CD14-positive monocyte (primary cell): ENCODE results near the gene TRMT2A. TPM values are rescaled to one million over a fixed set of nuclear protein-coding genes. Genes with fewer than 3 reads are reported as not detected.
A peak's percentile ranks its signal among the peaks of the same experiment; 100 is the strongest.

ENCODE experiments used
- DNase-seq, 3 donors: peaks; one replicate each; pipeline ENCODE4 v3.0.0-alpha.2; 2011 to 2022
- H2AFZ ChIP-seq: 2 replicates; pipeline ENCODE4 v1.6.0; 2012; ENCODE audit warnings: mild to moderate bottlenecking, low read depth, low read length, inconsistent platforms; ENCODE audit not compliant: insufficient read depth, poor library complexity, severe bottlenecking
- H3K27ac ChIP-seq, 2 donors: 1 replicate in 1 of 2; 2 replicates in 1 of 2; pipeline ENCODE4 v1.5.1; 2012 to 2013; ENCODE audit warnings: low read length in 2 of 2, control low read depth in 1 of 2, inconsistent platforms in 1 of 2, low read depth in 1 of 2, mild to moderate bottlenecking in 1 of 2
- H3K27me3 ChIP-seq, 2 donors: one replicate each; pipeline versions ENCODE4 v1.6.0 to v1.6.1; 2011 to 2013; ENCODE audit warnings: low read length in 2 of 2; ENCODE audit not compliant: control insufficient read depth in 2 of 2, insufficient read depth in 2 of 2
- H3K36me3 ChIP-seq, 2 donors: replicated peaks in 1 of 2; 1 replicate in 1 of 2; 2 replicates in 1 of 2; pipeline versions ENCODE4 v1.5.1 to v1.6.1; 2012 to 2013; ENCODE audit warnings: low read length in 2 of 2, control low read depth in 1 of 2, inconsistent platforms in 1 of 2, mild to moderate bottlenecking in 1 of 2; ENCODE audit not compliant: insufficient read depth in 2 of 2, control insufficient read depth in 1 of 2
- H3K4me1 ChIP-seq, 2 donors: 1 replicate in 1 of 2; 2 replicates in 1 of 2; pipeline versions ENCODE4 v1.5.1 to v1.6.1; 2012 to 2013; ENCODE audit warnings: low read length in 2 of 2, control low read depth in 1 of 2, inconsistent platforms in 1 of 2, mild to moderate bottlenecking in 1 of 2, moderate library complexity in 1 of 2; ENCODE audit not compliant: insufficient read depth in 2 of 2, control insufficient read depth in 1 of 2
- H3K4me2 ChIP-seq: replicated peaks from 2 replicates; pipeline ENCODE3; 2012; ENCODE audit warnings: low read length, moderate library complexity, mild to moderate bottlenecking; ENCODE audit not compliant: poor library complexity, severe bottlenecking; ENCODE audit errors: extremely low read depth
- H3K4me3 ChIP-seq, 3 experiments: fragments of 200-600 bp in 1 of 3; sonication (generic) in 1 of 3; replicated peaks in 1 of 3; 1 replicate in 2 of 3; 2 replicates in 1 of 3; pipeline ENCODE4 v1.5.1; 2011 to 2013; ENCODE audit warnings: low read length in 3 of 3, mild to moderate bottlenecking in 3 of 3, control low read depth in 2 of 3, low read depth in 2 of 3, inconsistent platforms in 1 of 3, moderate library complexity in 1 of 3
- H3K79me2 ChIP-seq: 2 replicates; pipeline ENCODE4 v1.6.0; 2012; ENCODE audit warnings: mild to moderate bottlenecking, control low read depth, inconsistent platforms, low read length, moderate library complexity; ENCODE audit not compliant: insufficient read depth
- H3K9ac ChIP-seq: 2 replicates; pipeline ENCODE4 v1.6.0; 2017; ENCODE audit warnings: low read length, mild to moderate bottlenecking; ENCODE audit not compliant: insufficient read depth, poor library complexity, severe bottlenecking
- H3K9me3 ChIP-seq, 2 donors: replicated peaks in 1 of 2; 1 replicate in 1 of 2; 2 replicates in 1 of 2; pipeline versions ENCODE4 v1.5.1 to v1.6.1; 2012 to 2013; ENCODE audit warnings: low read length in 2 of 2, control low read depth in 1 of 2; ENCODE audit not compliant: control insufficient read depth in 1 of 2, insufficient read depth in 1 of 2
- H4K20me1 ChIP-seq: 2 replicates; pipeline ENCODE4 v1.6.0; 2012; ENCODE audit warnings: mild to moderate bottlenecking, low read length, control low read depth, moderate library complexity; ENCODE audit not compliant: insufficient read depth
- H3K27ac Mint-ChIP-seq, 7 donors: one replicate each; pipeline ENCODE4 v1.8.0; 2020; ENCODE audit warnings: mild to moderate bottlenecking in 7 of 7, mixed read lengths in 7 of 7, moderate library complexity in 6 of 7, inconsistent platforms in 2 of 7
- H3K27me3 Mint-ChIP-seq, 3 donors: one replicate each; pipeline ENCODE4 v1.8.0; 2021 to 2022; ENCODE audit warnings: low read depth in 3 of 3, mild to moderate bottlenecking in 3 of 3, mixed read lengths in 3 of 3, moderate library complexity in 3 of 3, inconsistent platforms in 1 of 3
- H3K36me3 Mint-ChIP-seq, 2 donors: one replicate each; pipeline ENCODE4 v1.8.0; 2020; ENCODE audit warnings: mixed read lengths in 2 of 2, inconsistent platforms in 1 of 2, mild to moderate bottlenecking in 1 of 2
- H3K4me1 Mint-ChIP-seq: one replicate; pipeline ENCODE4 v1.8.0; 2020; ENCODE audit warnings: mild to moderate bottlenecking, mixed read lengths
- H3K4me3 Mint-ChIP-seq, 2 donors: one replicate each; pipeline ENCODE4 v1.8.0; 2020; ENCODE audit warnings: mild to moderate bottlenecking in 2 of 2, mixed read lengths in 2 of 2, moderate library complexity in 1 of 2
- H3K9me3 Mint-ChIP-seq, 7 donors: one replicate each; pipeline ENCODE4 v1.8.0; 2020 to 2022; ENCODE audit warnings: mixed read lengths in 7 of 7, mild to moderate bottlenecking in 6 of 7, moderate library complexity in 6 of 7, inconsistent platforms in 2 of 7
- CTCF ChIP-seq: fragments of 200-600 bp; IDR thresholded peaks from one replicate; pipeline ENCODE4 v1.8.0; 2022; ENCODE audit warnings: antibody characterized with exemption, mild to moderate bottlenecking
- WGBS: methylation state at CpG from one replicate; pipeline ENCODE4 v1.1.5; 2013; ENCODE audit warnings: missing lambda C conversion rate; ENCODE audit not compliant: insufficient coverage; 5-methylcytosine and 5-hydroxymethylcytosine counted together
- intact Hi-C, 2 donors: fragments of 100-400 bp; cut with micrococcal nuclease; formaldehyde crosslinking; loops; one replicate each; pipeline versions ENCODE4 v1.15.0 to v1.15.1; 2023
- polyA plus RNA-seq, 3 donors: library from polyadenylated mRNA; depleted of rRNA in 1 of 3; unstranded in 2 of 3; stranded (reverse) in 1 of 3; fragments of 300-500 nt in 2 of 3; fragments of >200 nt in 1 of 3; fragmentation: Illumina TruSeq in 2 of 3; gene quantifications; 1 replicate in 2 of 3; 2 replicates in 1 of 3; pipeline ENCODE4 v1.2.3, GENCODE V29; 2012 to 2021

TRMT2A gene
- polyA plus RNA-seq, 3 donors = 20.1 to 121 (median 23.5) TPM

GRCh38 chr22:20127869-20128618 lies 11.0 kb upstream of the TRMT2A start:
- no peak for DNase-seq
- H3K36me3 ChIP-seq = peaks cover 24 to 40% of the 10 kb centered on the region in 2 donors
- no peak overlapping the region for H3K4me3 Mint-ChIP-seq
- peaks cover 9% of the 10 kb centered on the region for H3K4me1 Mint-ChIP-seq
- WGBS = 95% methylated on average over 13 of the region's 17 CpGs
- no peak overlapping the region for H2AFZ ChIP-seq
- peaks cover 31 to 49% of the 10 kb centered on the region in 2 donors for H3K36me3 Mint-ChIP-seq
- H3K4me3 ChIP-seq = no peak overlapping the region
- no peaks in the 10 kb centered on the region for H3K27me3 ChIP-seq
- peaks cover 20% of the 10 kb centered on the region for H4K20me1 ChIP-seq
- TF ChIP-seq CTCF = no peak
- no peaks in the 10 kb centered on the region for H3K27me3 Mint-ChIP-seq
- H3K9me3 ChIP-seq = no peaks in the 10 kb centered on the region
- no peak overlapping the region for H3K27ac ChIP-seq
- peaks cover 14 to 19% of the 10 kb centered on the region in 2 donors for H3K4me1 ChIP-seq
- H3K4me2 ChIP-seq = no peak overlapping the region
- intact Hi-C loops = loop anchor here in 1 of 2 donors (5.0 kb wide), 1 partner anchor 156 kb away; no protein-coding TSS in a partner anchor
- no peak overlapping the region for H3K27ac Mint-ChIP-seq
- H3K9me3 Mint-ChIP-seq = no peaks in the 10 kb centered on the region
- peaks cover 18% of the 10 kb centered on the region for H3K79me2 ChIP-seq
- H3K9ac ChIP-seq = no peak overlapping the region

- no peak for DNase-seq
- H3K4me2 ChIP-seq = no peak overlapping the region
- no peaks in the 10 kb centered on the region for H3K27me3 ChIP-seq
- Mint-ChIP-seq H3K4me3 (no peak overlapping the region), H3K4me1 (peaks cover 2% of the 10 kb centered on the region), H3K36me3 (peaks cover 31 to 52% of the 10 kb centered on the region in 2 donors), H3K27ac (peak overlapping the region in 3 of 7 donors; percentile 30 to 66 (median 60)), H3K9me3 (no peaks in the 10 kb centered on the region), H3K27me3 (no peaks in the 10 kb centered on the region)
- no peak overlapping the region for H3K27ac ChIP-seq
- no peaks in the 10 kb centered on the region for H3K9me3 ChIP-seq
- H3K4me3 ChIP-seq = no peak overlapping the region
- no peak overlapping the region for H2AFZ ChIP-seq
- peaks cover 17% of the 10 kb centered on the region for H3K79me2 ChIP-seq
- H3K4me1 ChIP-seq = peaks cover 8 to 13% of the 10 kb centered on the region in 2 donors
- 95% methylated on average over 15 of the region's 15 CpGs for WGBS
- intact Hi-C loops = loop anchor here in 1 of 2 donors (5.0 kb wide), 1 partner anchor 155 kb away; no protein-coding TSS in a partner anchor
- TF ChIP-seq CTCF = no peak
- peaks cover 13% of the 10 kb centered on the region for H4K20me1 ChIP-seq
- H3K36me3 ChIP-seq = peaks cover 25 to 42% of the 10 kb centered on the region in 2 donors
- H3K9ac ChIP-seq = no peak overlapping the region
Observed at GRCh38 chr22:20127318-20127868, 10.4 kb upstream of the TRMT2A start.
